SK-N-SH treated with all-trans-retinoic acid at 6 μM for 48 hours (cell line): ENCODE results near the gene LRTM1.

Experiments used
- PPARA ChIP-seq: fragments of 250-450 bp; sonication (Bioruptor Pico); IDR thresholded peaks from 2 replicates; pipeline ENCODE4 v1.5.0; 2020; ENCODE audit warnings: mild to moderate bottlenecking, borderline replicate concordance
- RARB ChIP-seq: fragments of 250-450 bp; sonication (Bioruptor Pico); IDR thresholded peaks from 2 replicates; pipeline ENCODE4 v1.8.0; 2021; ENCODE audit warnings: mild to moderate bottlenecking, moderate library complexity
- ZNF565 ChIP-seq: fragments of 450-650 bp; formaldehyde crosslinking; conservative IDR thresholded peaks from 2 replicates; pipeline ENCODE4 v1.5.0; 2020; ENCODE audit warnings: low read depth, mild to moderate bottlenecking, moderate library complexity
- TF ChIP-seq, protein P1 (sequence below): fragments of 250-450 bp; sonication (Bioruptor Pico); IDR thresholded peaks from 2 replicates; pipeline ENCODE4 v1.8.0; 2020; ENCODE audit warnings: mild to moderate bottlenecking, moderate library complexity, borderline replicate concordance
- TF ChIP-seq, protein P2 (sequence below): fragments of 250-450 bp; sonication (Bioruptor Pico); IDR thresholded peaks from 2 replicates; pipeline ENCODE4 v1.8.0; 2021; ENCODE audit warnings: low read depth, mild to moderate bottlenecking, moderate library complexity, borderline replicate concordance

DNA sequence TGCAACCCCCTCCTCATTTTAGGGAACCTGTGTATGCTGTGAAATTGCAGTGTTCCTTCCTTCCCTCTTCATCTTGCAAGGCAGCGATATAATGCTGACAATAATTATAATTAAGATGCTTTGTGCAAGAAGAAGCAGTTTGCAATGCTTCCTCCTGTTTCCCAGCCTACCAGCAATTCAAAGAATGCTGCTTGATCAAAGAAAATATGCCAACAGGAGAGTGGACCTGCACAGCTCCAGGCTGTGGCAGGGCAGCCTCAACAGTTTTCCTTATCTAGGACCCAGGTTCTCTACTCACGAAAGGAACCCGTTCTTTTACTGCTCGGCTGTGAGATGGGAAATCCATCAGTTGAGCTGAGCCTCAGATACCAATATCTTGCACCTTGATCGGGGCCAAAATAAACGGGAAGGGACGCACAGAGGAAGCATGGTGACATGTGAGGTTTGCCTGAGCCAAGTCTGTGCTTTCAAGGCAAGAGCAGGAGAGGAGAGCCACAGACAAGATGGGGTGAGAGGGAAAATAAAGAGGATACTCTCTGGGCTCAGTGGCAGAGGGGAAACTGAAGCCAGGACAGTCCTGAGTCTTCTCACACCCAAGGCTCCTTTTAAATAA is 22.6 kb upstream of the LRTM1 start:
- TF ChIP-seq PPARA: no peak
- TF ChIP-seq, protein P1, sequence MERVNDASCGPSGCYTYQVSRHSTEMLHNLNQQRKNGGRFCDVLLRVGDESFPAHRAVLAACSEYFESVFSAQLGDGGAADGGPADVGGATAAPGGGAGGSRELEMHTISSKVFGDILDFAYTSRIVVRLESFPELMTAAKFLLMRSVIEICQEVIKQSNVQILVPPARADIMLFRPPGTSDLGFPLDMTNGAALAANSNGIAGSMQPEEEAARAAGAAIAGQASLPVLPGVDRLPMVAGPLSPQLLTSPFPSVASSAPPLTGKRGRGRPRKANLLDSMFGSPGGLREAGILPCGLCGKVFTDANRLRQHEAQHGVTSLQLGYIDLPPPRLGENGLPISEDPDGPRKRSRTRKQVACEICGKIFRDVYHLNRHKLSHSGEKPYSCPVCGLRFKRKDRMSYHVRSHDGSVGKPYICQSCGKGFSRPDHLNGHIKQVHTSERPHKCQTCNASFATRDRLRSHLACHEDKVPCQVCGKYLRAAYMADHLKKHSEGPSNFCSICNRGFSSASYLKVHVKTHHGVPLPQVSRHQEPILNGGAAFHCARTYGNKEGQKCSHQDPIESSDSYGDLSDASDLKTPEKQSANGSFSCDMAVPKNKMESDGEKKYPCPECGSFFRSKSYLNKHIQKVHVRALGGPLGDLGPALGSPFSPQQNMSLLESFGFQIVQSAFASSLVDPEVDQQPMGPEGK (CRISPR knock-in tag): no peak
- no peak for TF ChIP-seq RARB (CRISPR knock-in tag)
- no peak for TF ChIP-seq ZNF565
- TF ChIP-seq, protein P2, sequence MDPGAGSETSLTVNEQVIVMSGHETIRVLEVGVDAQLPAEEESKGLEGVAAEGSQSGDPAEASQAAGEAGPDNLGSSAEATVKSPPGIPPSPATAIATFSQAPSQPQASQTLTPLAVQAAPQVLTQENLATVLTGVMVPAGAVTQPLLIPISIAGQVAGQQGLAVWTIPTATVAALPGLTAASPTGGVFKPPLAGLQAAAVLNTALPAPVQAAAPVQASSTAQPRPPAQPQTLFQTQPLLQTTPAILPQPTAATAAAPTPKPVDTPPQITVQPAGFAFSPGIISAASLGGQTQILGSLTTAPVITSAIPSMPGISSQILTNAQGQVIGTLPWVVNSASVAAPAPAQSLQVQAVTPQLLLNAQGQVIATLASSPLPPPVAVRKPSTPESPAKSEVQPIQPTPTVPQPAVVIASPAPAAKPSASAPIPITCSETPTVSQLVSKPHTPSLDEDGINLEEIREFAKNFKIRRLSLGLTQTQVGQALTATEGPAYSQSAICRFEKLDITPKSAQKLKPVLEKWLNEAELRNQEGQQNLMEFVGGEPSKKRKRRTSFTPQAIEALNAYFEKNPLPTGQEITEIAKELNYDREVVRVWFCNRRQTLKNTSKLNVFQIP (CRISPR knock-in tag): no peak
